ENCODE measurements around the gene ALG12. TPM values are rescaled to one million over a fixed set of nuclear protein-coding genes. Genes with fewer than 3 reads are reported as not detected.

ALG12 gene
- total RNA-seq, 1 donor from 2014 or later = 20.6 TPM

DNA sequence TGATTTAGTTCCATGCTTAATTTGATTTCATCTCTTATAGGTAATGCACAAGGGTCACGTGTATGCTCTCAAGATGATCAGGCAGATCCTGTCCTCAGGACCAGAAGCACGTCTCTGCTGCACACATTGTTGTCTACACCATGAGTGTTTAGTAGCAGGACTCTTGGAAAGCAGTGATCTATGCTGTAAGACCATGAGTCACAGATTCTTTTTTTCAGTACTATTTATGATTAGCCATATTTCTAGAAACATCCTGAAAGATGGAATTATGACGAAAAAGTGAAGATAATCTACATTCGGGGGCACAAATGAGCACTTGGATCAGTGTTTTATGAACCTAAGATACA, 35.0 kb downstream of the ALG12 start:
- Mint-ChIP-seq H3K27ac (ENCODE audit: unreplicated experiment) (no peak overlapping the region), H3K4me1 (ENCODE audit: low read depth) (peaks cover 31% of the 10 kb centered on the region), H3K36me3 (ENCODE audit: low read depth) (peaks cover 29% of the 10 kb centered on the region), H3K4me3 (ENCODE audit: unreplicated experiment) (no peak overlapping the region), H3K9me3 (ENCODE audit: low read depth) (no peaks in the 10 kb centered on the region), H3K27me3 (ENCODE audit: low read depth) (no peaks in the 10 kb centered on the region)
- TF ChIP-seq, protein P1, sequence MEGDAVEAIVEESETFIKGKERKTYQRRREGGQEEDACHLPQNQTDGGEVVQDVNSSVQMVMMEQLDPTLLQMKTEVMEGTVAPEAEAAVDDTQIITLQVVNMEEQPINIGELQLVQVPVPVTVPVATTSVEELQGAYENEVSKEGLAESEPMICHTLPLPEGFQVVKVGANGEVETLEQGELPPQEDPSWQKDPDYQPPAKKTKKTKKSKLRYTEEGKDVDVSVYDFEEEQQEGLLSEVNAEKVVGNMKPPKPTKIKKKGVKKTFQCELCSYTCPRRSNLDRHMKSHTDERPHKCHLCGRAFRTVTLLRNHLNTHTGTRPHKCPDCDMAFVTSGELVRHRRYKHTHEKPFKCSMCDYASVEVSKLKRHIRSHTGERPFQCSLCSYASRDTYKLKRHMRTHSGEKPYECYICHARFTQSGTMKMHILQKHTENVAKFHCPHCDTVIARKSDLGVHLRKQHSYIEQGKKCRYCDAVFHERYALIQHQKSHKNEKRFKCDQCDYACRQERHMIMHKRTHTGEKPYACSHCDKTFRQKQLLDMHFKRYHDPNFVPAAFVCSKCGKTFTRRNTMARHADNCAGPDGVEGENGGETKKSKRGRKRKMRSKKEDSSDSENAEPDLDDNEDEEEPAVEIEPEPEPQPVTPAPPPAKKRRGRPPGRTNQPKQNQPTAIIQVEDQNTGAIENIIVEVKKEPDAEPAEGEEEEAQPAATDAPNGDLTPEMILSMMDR (IDR thresholded peaks at IDR 0.05) = no peak
- DNase-seq (ENCODE audit: low spot score) = no peak

DNA sequence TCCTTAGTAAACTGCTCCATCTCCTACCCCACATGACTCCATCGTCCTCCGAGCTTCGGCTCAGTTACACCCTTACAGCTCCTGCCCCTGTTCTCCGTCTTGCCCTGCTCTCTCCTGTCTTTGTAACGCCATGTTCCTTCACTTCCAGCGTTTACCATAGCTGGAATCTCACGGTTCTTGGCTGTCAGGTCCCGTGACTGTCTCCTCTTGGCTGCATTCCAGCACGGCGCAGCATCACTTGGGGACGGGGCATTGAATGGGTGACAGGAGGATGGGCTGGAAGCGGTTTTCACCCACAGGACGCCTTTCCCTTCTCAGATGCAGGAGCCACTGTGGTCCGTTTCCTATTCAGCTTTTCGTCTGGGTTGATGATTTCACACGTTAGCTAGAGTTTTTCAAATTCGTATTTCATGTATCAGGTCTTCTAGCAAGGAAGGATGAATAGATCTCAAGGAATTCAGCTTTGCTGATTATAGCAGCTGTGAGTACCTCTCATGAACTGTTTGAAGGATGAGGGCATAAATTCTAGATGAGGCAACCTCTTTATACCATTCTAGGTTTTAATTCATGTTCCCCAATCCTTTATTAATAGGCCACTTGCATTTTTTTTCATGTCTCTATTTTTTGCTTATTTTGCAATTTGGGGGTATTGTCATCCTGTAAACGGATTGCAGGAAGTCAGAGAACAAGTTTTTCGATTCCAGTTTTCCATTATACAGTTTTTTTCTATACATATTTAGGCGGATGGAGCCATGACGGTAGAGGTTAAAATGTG, 35.5 kb downstream of the ALG12 start:
- peak; percentile 46 for DNase-seq (ENCODE audit: low spot score)
- Mint-ChIP-seq H3K27me3 (ENCODE audit: low read depth) (no peaks in the 10 kb centered on the region), H3K36me3 (ENCODE audit: low read depth) (peaks cover 28% of the 10 kb centered on the region), H3K9me3 (ENCODE audit: low read depth) (peaks cover under 1% of the 10 kb centered on the region), H3K4me3 (ENCODE audit: unreplicated experiment) (no peak overlapping the region), H3K27ac (ENCODE audit: unreplicated experiment) (no peak overlapping the region), H3K4me1 (ENCODE audit: low read depth) (peaks cover 32% of the 10 kb centered on the region)
- TF ChIP-seq, protein P1 (IDR thresholded peaks at IDR 0.05) = no peak

DNA sequence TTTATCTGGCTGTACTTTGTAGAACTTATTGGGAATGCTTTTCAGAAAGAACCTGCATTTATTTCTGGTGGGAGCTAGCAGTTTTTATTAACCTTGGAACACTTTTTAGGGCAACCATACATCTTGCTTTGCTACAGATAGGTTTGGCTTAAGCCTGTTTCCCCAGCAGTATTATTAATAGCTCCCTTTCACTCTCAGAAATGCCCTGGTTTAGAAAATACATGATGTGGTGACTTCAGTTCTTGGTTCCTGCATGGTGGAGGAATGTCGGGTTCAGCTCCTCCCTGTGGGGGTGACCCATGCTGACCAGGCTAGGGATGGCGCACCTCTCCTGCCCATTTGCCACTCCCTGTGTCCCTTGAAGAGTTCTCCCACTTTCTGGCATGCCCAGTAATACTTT, 36.4 kb downstream of the ALG12 start:
- no peak for DNase-seq (ENCODE audit: low spot score)
- Mint-ChIP-seq H3K27me3 (ENCODE audit: low read depth) (no peaks in the 10 kb centered on the region), H3K27ac (ENCODE audit: unreplicated experiment) (peak overlapping the region; percentile 41), H3K4me1 (ENCODE audit: low read depth) (peaks cover 32% of the 10 kb centered on the region), H3K9me3 (ENCODE audit: low read depth) (peaks cover 2% of the 10 kb centered on the region), H3K4me3 (ENCODE audit: unreplicated experiment) (no peak overlapping the region), H3K36me3 (ENCODE audit: low read depth) (peaks cover 25% of the 10 kb centered on the region)
- TF ChIP-seq, protein P1 (IDR thresholded peaks at IDR 0.05) = no peak

DNA sequence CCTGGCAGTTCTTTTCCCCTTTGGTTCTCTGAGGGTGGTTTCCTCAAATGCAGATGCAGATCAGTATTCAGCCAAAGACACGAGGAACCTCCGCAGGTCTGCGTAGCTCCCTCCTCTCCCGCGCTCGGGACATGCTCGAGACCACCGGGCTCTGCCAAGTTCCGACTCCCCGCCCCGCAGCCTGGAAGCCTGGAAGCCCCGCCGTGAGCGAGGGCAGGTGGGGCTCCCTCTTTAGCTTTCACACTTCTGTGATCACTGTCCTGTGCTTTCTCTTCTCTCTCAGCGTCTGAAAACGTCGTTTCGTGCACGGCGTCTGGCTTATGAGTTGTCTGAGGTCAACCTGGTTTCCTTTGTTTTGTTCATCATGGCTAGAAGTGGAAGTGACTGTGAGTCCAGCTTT, 38.0 kb downstream of the ALG12 start:
- DNase-seq (ENCODE audit: low spot score) = peak; percentile 69
- Mint-ChIP-seq H3K9me3 (ENCODE audit: low read depth) (peaks cover 2% of the 10 kb centered on the region), H3K4me1 (ENCODE audit: low read depth) (peaks cover 32% of the 10 kb centered on the region), H3K27me3 (ENCODE audit: low read depth) (no peaks in the 10 kb centered on the region), H3K27ac (ENCODE audit: unreplicated experiment) (peak overlapping the region; percentile 41), H3K36me3 (ENCODE audit: low read depth) (peaks cover 17% of the 10 kb centered on the region), H3K4me3 (ENCODE audit: unreplicated experiment) (peak overlapping the region; percentile 31)
- TF ChIP-seq, protein P1 (IDR thresholded peaks at IDR 0.05) = no peak

DNA sequence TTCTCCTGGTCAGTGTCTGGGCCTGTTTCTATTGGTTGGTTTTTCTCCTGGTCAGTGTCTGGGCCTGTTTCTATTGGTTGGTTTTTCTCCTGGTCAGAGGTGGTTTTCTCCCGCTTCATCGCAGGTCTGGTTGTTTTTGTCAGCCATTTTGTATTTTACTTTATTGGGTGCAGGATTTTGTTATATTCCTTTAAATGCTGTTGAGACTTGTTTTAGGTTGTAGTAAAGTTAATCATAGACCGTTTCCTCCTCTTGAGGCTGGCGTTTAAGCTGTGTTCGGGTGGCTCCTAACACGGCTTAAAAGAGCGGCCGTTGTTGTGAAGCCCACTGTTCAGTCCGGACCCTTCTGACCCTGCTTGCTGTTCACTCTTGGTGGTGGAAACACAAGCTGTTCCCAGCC, 38.4 kb downstream of the ALG12 start:
- no peak for DNase-seq (ENCODE audit: low spot score)
- H3K4me1 Mint-ChIP-seq (ENCODE audit: low read depth) = peaks cover 32% of the 10 kb centered on the region
- H3K36me3 Mint-ChIP-seq (ENCODE audit: low read depth) = peaks cover 17% of the 10 kb centered on the region
- peak overlapping the region; percentile 41 for H3K27ac Mint-ChIP-seq (ENCODE audit: unreplicated experiment)
- H3K4me3 Mint-ChIP-seq (ENCODE audit: unreplicated experiment) = peak overlapping the region; percentile 31
- no peaks in the 10 kb centered on the region for H3K27me3 Mint-ChIP-seq (ENCODE audit: low read depth)
- TF ChIP-seq, protein P1 (IDR thresholded peaks at IDR 0.05) = no peak
- H3K9me3 Mint-ChIP-seq (ENCODE audit: low read depth) = peaks cover 2% of the 10 kb centered on the region
